Inflammatory macrophage (primary cell): ENCODE measurements around the gene SLC24A3.

Source experiments
- DNase-seq, 2 donors: peaks; one replicate each; pipeline ENCODE4 v3.0.0-alpha.2; 2020 to 2022

The SLC24A3 gene

GRCh38 chr20:19241440-19241839 is 29.0 kb downstream of the SLC24A3 start:
- no peak for DNase-seq

GRCh38 chr20:19244291-19244690 is 31.8 kb downstream of the SLC24A3 start:
- DNase-seq, result no peak

GRCh38 chr20:19249106-19249879 is 36.9 kb downstream of the SLC24A3 start:
- peak; percentile 69 to 73 for DNase-seq

- DNase-seq, result no peak
Observed at GRCh38 chr20:19250346-19250745, 37.9 kb downstream of the SLC24A3 start.

GRCh38 chr20:19251506-19251905 is 39.1 kb downstream of the SLC24A3 start:
- DNase-seq, result no peak

- DNase-seq, result no peak
Observed at GRCh38 chr20:19251958-19252357, 39.5 kb downstream of the SLC24A3 start.

- DNase-seq, result peak; percentile 98
Observed at GRCh38 chr20:19252451-19253120, 40.1 kb downstream of the SLC24A3 start.

GRCh38 chr20:19253316-19253715 is 40.9 kb downstream of the SLC24A3 start:
- DNase-seq, result no peak

GRCh38 chr20:19253916-19254820 is 41.7 kb downstream of the SLC24A3 start:
- DNase-seq, result peak; percentile 14 to 43

GRCh38 chr20:19254956-19255355 is 42.5 kb downstream of the SLC24A3 start:
- no peak for DNase-seq

- DNase-seq, result no peak
Observed at GRCh38 chr20:19256085-19256484, 43.6 kb downstream of the SLC24A3 start.

GRCh38 chr20:19256906-19257595 is 44.6 kb downstream of the SLC24A3 start:
- DNase-seq, result no peak

- DNase-seq, result peak in 1 of 2 donors; percentile 20
Observed at GRCh38 chr20:19257865-19258264, 45.4 kb downstream of the SLC24A3 start.

GRCh38 chr20:19259141-19259591 is 46.7 kb downstream of the SLC24A3 start:
- no peak for DNase-seq

- peak in 1 of 2 donors; percentile 72 for DNase-seq
Observed at GRCh38 chr20:19260412-19261090, 48.1 kb downstream of the SLC24A3 start.

- no peak for DNase-seq
Observed at GRCh38 chr20:19264191-19264590, 51.7 kb downstream of the SLC24A3 start.

GRCh38 chr20:19265646-19266374 is 53.4 kb downstream of the SLC24A3 start:
- DNase-seq, result no peak

- DNase-seq, result peak in 1 of 2 donors; percentile 24
Observed at GRCh38 chr20:19268426-19268825, 56.0 kb downstream of the SLC24A3 start.

- no peak for DNase-seq
Observed at GRCh38 chr20:19269737-19270340, 57.4 kb downstream of the SLC24A3 start.

- no peak for DNase-seq
Observed at GRCh38 chr20:19271879-19272651, 59.6 kb downstream of the SLC24A3 start.
